ENCODE data around the gene GDNF.

Gene GDNF

DNA sequence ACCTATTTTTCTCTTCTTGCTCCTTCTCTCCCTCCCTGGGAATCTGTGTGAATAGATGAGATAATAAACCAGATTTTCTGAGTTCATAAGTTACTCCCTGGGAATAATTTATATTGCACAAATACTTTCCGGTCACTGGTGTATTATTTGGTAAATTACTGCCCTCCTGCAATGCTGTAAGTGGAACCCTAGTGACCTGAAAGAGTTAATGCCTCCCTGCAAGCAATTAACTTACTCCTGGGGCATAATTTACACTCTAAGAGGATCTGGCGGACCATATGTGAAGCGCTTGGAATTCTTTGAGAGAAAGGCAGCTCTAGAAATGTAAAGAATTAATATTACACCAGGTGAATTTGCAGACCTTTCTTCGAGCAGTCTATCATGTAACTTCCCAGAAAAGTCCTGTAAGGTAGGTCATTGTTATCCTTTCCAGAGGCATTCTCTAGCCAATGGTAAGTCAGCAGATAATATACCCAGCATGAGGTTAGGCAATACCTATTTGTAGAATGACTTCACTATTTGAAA lies 7.0 kb upstream of the GDNF start:
- DNase-seq, result no peak

DNA sequence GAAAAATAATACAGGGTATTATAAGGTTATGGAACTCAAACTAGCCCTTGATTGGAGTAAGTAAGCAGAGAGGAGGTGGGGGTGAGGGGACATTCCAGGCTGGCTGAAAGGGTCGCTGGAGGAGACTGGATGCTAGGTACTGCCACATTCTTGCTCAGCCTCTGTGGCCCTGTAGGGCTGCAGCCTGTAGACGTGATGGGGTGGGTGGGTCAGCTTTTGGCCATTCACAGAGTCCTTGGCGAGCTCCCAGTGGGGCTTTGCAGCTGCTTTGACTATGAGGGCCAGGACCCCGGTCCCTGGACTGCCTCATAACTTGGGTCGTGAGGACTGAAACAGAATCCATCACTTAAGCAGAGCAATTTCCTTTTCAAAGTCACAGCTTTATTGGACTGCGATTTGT lies 4.2 kb upstream of the GDNF start:
- no peak for DNase-seq

- no peak for DNase-seq
Measured at GRCh38 chr5:37842048-37842447, 2.2 kb upstream of the GDNF start.

DNA sequence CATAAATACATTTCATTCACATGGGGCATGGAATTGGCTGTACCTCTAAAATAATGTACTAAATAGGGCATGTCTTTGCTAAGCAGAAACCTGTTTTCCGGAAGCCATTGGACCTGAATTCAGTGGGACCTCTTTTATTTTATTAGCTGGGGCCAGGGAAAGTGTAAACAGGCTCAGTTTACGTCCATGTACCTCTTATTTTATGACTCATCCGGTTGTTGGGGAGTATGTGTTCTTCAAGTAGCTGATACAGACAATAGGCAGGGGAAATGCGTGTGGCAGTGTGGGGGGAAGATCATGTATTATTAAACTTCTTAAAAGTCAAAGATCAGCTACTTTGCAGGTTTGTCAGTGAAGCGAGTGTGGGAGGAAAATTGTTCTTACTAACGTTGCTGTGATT lies 1.4 kb upstream of the GDNF start:
- no peak for DNase-seq

- DNase-seq, result no peak
Measured at GRCh38 chr5:37840053-37841034, 503 bp upstream of the GDNF start.

GRCh38 chr5:37838933-37839341 lies 904 bp downstream of the GDNF start:
- no peak for DNase-seq

- no peak for DNase-seq
Measured at GRCh38 chr5:37838152-37838932, 1.5 kb downstream of the GDNF start.

GRCh38 chr5:37837414-37838032 lies 2.3 kb downstream of the GDNF start:
- DNase-seq, result peak in 3 of 6 experiments; percentile 0 to 3 (median 2)

DNA sequence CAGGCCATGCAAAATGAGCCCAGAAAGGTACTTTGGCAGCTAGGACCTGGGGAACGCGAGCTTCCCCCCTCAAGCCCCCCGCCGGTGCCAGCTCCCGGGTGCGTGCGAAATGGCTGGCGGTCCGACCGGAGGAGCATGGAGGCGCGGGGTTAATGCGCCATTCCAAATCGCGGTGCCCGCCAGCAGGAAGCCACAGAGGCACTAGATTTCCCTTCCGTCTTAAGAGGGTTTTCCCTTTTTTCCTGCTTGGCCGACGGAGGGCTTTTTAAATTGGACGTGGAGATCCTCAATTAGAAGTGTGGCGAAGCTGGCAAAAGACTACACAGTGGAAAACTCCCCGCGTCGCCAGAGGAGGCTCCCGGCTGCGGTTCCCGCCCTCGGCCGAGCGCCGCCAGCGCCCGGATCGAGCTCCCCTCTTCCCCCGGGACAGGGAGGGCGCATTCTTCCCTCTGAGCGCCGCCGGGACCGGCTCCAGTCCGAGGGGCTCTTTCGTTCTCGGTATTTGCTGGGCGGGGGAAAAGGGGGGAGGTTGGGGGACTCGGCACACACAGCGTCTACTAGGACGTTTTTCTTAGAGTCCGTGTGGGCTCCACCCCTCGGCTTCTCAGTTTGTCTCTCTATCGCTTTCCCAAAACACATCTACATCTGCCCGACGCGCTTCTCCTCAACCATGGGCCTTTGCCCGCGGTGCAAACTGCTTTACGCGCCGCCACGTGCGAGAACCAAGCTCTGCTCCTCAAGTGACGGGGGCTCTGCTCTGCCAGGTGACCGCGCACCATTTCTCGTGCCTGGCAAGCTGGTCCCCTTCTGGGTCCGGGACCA lies 3.0 kb downstream of the GDNF start:
- no peak for DNase-seq

- DNase-seq, result no peak
Measured at GRCh38 chr5:37836235-37836591, 3.6 kb downstream of the GDNF start.

- no peak for DNase-seq
Measured at GRCh38 chr5:37835380-37835973, 4.4 kb downstream of the GDNF start.

GRCh38 chr5:37834542-37835379 lies 5.1 kb downstream of the GDNF start:
- DNase-seq, result no peak

DNA sequence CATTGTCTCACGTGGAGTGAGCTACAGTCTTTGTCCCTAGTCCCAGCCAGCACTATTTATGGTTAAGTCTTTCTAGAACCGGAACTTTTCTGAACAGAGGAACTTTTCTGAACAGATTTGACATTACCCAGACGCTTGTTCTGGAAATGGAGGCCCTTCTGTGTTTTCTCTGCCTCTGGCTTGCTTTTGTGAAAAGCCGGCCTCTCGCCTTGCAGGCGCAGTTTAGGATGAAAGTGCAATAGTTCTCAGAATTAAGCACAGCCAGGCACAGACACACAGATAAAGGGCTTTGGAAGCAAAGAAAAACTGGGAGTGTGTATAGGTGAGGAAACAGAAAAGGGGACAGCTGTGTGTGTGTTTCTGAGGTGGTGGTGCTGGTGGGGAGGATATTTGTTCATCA lies 5.9 kb downstream of the GDNF start:
- DNase-seq, result no peak

GRCh38 chr5:37831821-37832534 lies 7.9 kb downstream of the GDNF start:
- no peak for DNase-seq

DNA sequence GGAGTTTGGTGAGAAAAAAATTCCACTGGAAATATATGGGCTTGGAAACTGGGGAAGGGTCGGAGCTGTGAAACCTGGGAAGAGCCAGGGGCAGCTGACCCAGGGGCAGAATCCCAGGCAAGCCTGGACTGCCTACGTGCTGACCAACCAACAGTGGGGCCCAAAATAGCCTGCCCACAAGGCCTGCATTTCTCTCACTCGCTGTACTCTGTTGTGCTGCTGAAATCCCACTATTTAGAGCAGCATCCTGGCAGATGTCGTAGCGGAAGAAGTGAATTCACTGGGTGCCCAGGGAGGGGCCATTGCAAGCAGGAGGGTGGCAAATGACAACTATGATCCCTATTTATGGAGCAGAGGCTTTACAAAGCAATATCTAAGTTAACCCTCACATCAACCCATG lies 9.5 kb downstream of the GDNF start:
- no peak for DNase-seq

DNA sequence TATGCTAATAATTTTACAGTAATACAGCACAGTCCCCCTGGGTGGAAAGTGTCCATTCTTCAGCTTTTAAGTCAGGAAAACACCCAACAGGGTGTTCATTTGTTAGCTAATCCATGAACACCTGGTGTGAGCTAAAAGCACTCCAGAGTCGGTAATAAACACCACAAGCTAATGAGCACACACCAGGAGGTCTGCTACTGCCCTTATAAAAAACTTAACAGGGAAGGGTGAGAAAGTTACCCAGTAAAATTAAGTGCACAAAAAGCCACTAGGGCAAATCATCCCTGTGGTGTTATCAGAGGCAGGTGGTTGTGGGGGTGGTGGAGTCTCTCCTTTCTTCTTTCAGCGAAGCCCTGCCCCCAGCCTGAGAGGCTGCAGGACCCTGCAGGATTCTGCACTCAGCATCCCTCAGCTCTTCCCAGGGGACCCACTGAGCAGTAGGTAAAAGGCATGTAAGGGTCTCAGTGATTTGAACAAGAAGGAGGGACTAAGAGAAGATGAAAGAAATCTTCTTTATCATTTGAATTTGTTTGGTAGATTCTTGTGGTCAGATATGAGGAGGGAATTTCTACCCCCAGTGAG lies 14.4 kb downstream of the GDNF start:
- DNase-seq, result no peak

DNA sequence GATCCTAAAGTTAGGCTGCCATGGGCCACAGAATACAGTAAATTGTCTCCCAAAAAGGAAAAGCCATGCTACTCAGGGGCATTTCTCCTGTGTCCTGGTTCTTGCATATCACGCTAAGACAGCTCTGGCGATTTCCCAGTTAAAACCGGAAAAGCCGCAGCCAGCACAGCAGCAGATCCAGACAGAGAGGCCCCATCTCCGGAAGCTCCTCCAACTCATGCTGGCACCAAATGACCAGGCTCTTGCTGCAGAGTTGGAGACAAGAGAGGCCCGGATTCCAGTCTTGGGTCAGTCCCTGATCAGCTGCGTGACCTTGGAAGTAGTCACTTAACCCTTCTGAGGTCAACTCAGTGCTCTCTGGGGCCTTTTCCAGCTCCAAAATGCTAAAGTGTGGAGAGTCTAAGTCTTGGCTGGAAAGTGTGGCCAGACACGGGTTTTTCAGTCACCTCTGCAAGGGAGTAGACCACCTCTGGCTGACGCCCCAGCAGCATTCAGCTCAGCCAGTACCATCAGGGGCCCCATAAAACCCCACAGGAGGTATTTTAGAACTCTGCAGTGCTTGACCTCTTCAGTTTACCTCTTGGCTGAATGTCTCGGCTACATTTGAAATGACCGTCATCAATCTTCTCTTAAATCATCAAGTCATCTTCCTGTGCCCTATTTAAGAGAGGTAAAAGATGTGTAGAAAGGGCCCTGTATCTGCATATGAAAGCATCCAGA lies 16.2 kb downstream of the GDNF start:
- no peak for DNase-seq

DNA sequence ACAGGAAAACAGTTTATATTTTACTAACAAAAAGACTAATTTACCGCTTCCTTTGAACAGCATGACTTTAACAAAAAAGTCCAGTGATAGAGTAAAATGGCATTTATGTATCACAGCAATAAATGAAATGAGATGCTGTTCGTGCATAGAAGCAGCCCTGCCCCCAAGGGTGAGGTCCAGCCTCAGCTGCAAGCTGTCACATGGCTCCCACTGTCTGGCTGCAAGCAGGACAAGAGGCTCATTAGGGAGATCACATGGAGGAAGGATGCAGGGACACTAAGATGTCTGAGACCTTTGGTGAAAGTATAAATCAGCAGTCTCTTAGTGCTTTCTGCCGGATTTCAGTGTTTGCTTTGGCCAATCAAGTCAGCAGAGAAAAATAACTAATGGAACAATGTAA lies 23.0 kb downstream of the GDNF start:
- DNase-seq, result no peak

DNA sequence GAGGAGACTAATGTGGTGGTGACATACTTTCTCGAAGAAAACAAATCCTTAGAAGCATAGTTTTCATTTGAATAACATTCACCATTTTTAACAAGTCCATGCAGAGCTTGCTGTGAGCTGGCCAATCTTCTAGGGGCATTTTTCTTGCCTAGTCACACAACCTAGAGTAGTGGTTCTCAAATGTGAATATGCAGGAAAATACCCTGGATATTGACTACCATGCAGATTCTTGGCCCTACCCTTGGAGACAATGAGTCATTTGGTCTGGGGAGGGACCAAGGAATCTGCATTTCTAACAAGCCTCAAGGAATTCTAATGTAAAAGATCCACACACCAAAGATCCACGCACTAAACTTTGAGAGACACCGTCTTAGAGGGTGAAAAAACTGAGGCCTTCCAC lies 23.5 kb downstream of the GDNF start:
- DNase-seq, result no peak

Data from stimulated activated naive CD4-positive, alpha-beta T cell (primary cell).